Caco-2 (cell line): ENCODE measurements around the gene FBF1. TPM values are rescaled to one million over a fixed set of nuclear protein-coding genes. Genes with fewer than 3 reads are reported as not detected.

Experiments used
- BruUV-seq: library from RNA; stranded (reverse); fragments of 400-500 nt; replicated peaks from 2 replicates; lab custom pipeline; 2021; lab: Mats Ljungman, UMichigan
- CTCF ChIA-PET: fragments of 300-600 bp; sonication (Branson Sonifier 250); formaldehyde crosslinking; loops from one replicate; lab custom pipeline; 2022; ENCODE audit warnings: antibody characterized with exemption; lab: Charles Lee
- POLR2A ChIA-PET: fragments of 300-600 bp; sonication (Branson Sonifier 250); formaldehyde crosslinking; loops from one replicate; lab custom pipeline; 2022; ENCODE audit warnings: antibody characterized with exemption; lab: Charles Lee
- DNase-seq, 2 experiments: peaks; one replicate each; pipeline versions ENCODE4 v3.0.0 to v3.0.0-alpha.2; 2020 to 2022
- H3K27me3 ChIP-seq: replicated peaks from 2 replicates; pipeline ENCODE4 v1.6.0; 2011; ENCODE audit warnings: low read length; ENCODE audit not compliant: control insufficient read depth, insufficient read depth
- H3K36me3 ChIP-seq: 2 replicates; pipeline ENCODE4 v1.5.1; 2011; ENCODE audit warnings: low read length; ENCODE audit not compliant: control insufficient read depth, insufficient read depth
- H3K4me1 ChIP-seq: fragments of 250-450 bp; sonication (Bioruptor Pico); 2 replicates; pipeline ENCODE4 v1.5.1; 2020; ENCODE audit warnings: mild to moderate bottlenecking
- H3K4me3 ChIP-seq: 2 replicates; pipeline ENCODE4 v1.5.1; 2011; ENCODE audit warnings: low read depth, mild to moderate bottlenecking, control low read depth, low read length
- H3K9me3 ChIP-seq: fragments of 250-450 bp; sonication (Bioruptor Pico); 2 replicates; pipeline ENCODE4 v1.5.1; 2020; ENCODE audit warnings: mild to moderate bottlenecking, moderate library complexity
- H3K27ac Mint-ChIP-seq: one replicate; pipeline ENCODE4 v1.8.0; 2022; ENCODE audit warnings: mixed read lengths; ENCODE audit not compliant: unreplicated experiment
- H3K27me3 Mint-ChIP-seq: one replicate; pipeline ENCODE4 v1.8.0; 2022; ENCODE audit warnings: mixed read lengths; ENCODE audit not compliant: insufficient read depth, unreplicated experiment
- H3K36me3 Mint-ChIP-seq: one replicate; pipeline ENCODE4 v1.8.0; 2022; ENCODE audit warnings: mild to moderate bottlenecking, mixed read lengths; ENCODE audit not compliant: insufficient read depth, unreplicated experiment
- H3K4me1 Mint-ChIP-seq: one replicate; pipeline ENCODE4 v1.8.0; 2022; ENCODE audit warnings: low read depth, mixed read lengths; ENCODE audit not compliant: unreplicated experiment
- H3K4me3 Mint-ChIP-seq: one replicate; pipeline ENCODE4 v1.8.0; 2022; ENCODE audit warnings: mild to moderate bottlenecking, moderate library complexity, mixed read lengths; ENCODE audit not compliant: unreplicated experiment
- H3K9me3 Mint-ChIP-seq: one replicate; pipeline ENCODE4 v1.8.0; 2022; ENCODE audit warnings: mixed read lengths; ENCODE audit not compliant: unreplicated experiment
- CTCF ChIP-seq, 2 experiments: fragments of 200-600 bp in 1 of 2; IDR thresholded peaks; 1 replicate in 1 of 2; 2 replicates in 1 of 2; pipeline versions ENCODE4 v1.5.1 to v1.8.0; 2011 to 2022; ENCODE audit warnings: antibody characterized with exemption in 1 of 2, control low read depth in 1 of 2, inconsistent platforms in 1 of 2, low read depth in 1 of 2, low read length in 1 of 2, mild to moderate bottlenecking in 1 of 2, moderate library complexity in 1 of 2; ENCODE audit not compliant: insufficient read depth in 1 of 2, severe bottlenecking in 1 of 2, unreplicated experiment in 1 of 2
- intact Hi-C: fragments of 100-400 bp; cut with micrococcal nuclease; formaldehyde crosslinking; loops from one replicate; pipeline ENCODE4 v1.10.0; 2022; ENCODE audit not compliant: unreplicated experiment
- total RNA-seq: library from RNA; stranded (reverse); gene quantifications from 2 replicates; pipeline ENCODE4 v1.2.3, GENCODE V29; 2022

FBF1 gene
- total RNA-seq, 1 experiment from 2014 or later: 14.1 TPM

DNA sequence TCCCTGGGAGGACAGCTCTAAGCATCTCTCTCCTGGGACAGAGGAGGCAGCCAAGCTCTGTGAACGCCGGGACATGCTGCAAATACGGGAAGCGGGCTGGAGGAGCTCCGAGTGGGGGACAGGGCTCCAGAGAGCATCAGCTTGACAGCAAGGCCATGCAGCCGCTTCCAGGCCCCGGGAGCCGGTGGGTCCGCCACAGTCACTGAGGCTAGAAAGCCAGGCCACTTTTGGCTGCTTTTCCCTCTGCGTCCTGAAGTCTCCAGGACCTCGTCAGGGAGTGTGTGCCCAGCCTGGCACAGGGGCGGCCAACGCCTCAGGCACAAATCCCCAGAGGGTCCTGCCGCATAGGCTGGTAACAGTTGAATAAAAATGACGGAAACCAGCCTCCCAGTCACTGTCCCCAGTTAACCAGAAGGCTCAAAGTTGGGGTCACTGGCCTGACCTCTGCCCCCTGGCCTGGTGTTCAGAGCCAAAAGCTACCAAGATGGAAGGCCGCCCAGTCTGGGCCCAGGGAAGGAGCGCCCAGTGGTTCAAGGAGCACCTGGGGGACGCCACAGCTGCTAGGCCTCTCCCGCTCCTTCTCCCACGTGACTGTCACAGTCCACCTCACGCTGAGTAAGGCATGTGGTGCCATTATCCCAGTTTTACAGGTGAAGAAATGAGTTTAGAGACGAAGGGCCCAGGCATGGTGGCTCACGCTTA lies 40.9 kb downstream of the FBF1 start:
- Mint-ChIP-seq H3K36me3 (peaks cover 76% of the 10 kb centered on the region), H3K9me3 (no peaks in the 10 kb centered on the region), H3K4me3 (no peak overlapping the region), H3K27ac (no peak overlapping the region), H3K4me1 (peaks cover 9% of the 10 kb centered on the region), H3K27me3 (no peaks in the 10 kb centered on the region)
- POLR2A ChIA-PET: no interaction called here
- intact Hi-C loops: loop anchor here (5.0 kb wide), 1 partner anchor 118 kb away; the partner anchor contains the start of gene UNK
- Histone ChIP-seq H3K27me3 (no peaks in the 10 kb centered on the region), H3K9me3 (no peaks in the 10 kb centered on the region), H3K4me3 (no peak overlapping the region), H3K4me1 (peaks cover 19% of the 10 kb centered on the region), H3K36me3 (peaks cover 4% of the 10 kb centered on the region; the same call in 1 of the 2 replicates)
- BruUV-seq: no TSS peak
- CTCF ChIA-PET: interaction anchor here (0.6 kb wide), 1 partner anchor 437 kb away, joined by 3 read pairs; no protein-coding TSS in a partner anchor
- DNase-seq: no peak
- TF ChIP-seq CTCF (IDR thresholded peaks at IDR 0.05; ENCODE audit: insufficient read depth in 1 of 2, low read depth in 1 of 2, low read length in 1 of 2, severe bottlenecking in 1 of 2, unreplicated experiment in 1 of 2): no peak

- peaks cover 4% of the 10 kb centered on the region; the same call in 1 of the 2 replicates for H3K36me3 ChIP-seq
- H3K27me3 Mint-ChIP-seq: no peaks in the 10 kb centered on the region
- H3K9me3 Mint-ChIP-seq: no peaks in the 10 kb centered on the region
- ChIA-PET CTCF (no interaction called here), POLR2A (no interaction called here)
- H3K4me3 Mint-ChIP-seq: no peak overlapping the region
- no peak overlapping the region for H3K27ac Mint-ChIP-seq
- peaks cover 73% of the 10 kb centered on the region for H3K36me3 Mint-ChIP-seq
- H3K4me1 Mint-ChIP-seq: peaks cover 12% of the 10 kb centered on the region
- H3K27me3 ChIP-seq: no peaks in the 10 kb centered on the region
- H3K4me3 ChIP-seq: no peak overlapping the region
- no peak for TF ChIP-seq CTCF (IDR thresholded peaks at IDR 0.05; ENCODE audit: insufficient read depth in 1 of 2, low read depth in 1 of 2, low read length in 1 of 2, severe bottlenecking in 1 of 2, unreplicated experiment in 1 of 2)
- BruUV-seq: no TSS peak
- no peak for DNase-seq
- no peaks in the 10 kb centered on the region for H3K9me3 ChIP-seq
- intact Hi-C loops: loop anchor here (5.0 kb wide), 1 partner anchor 117 kb away; the partner anchor contains the start of gene UNK
- peaks cover 19% of the 10 kb centered on the region for H3K4me1 ChIP-seq
These were observed 41.5 kb downstream of the FBF1 start for GRCh38 chr17:75899353-75899752.

DNA sequence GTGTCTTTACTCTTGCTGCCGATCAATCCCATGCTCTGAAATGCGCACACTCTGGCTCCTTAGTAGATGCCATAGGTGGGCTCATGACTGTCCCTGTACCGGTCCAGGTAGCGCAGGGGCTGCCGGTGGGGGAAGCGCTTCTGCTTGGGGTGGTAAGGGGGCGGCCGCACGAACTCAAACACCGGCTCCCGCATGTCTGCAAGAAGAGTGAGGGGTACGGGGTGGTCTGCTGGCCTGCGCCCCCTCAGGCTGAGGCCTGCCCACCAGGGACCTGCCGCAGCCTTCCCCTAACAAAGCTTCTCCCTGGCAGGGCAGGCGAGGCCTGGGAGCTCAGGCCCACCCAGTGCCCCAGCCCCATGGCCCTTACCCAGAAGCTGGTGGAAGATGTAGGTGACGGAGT lies 42.1 kb downstream of the FBF1 start:
- intact Hi-C loops: loop anchor here (5.0 kb wide), 1 partner anchor 116 kb away; the partner anchor contains the start of gene UNK
- no TSS peak for BruUV-seq
- no peaks in the 10 kb centered on the region for H3K9me3 ChIP-seq

More for the DNA sequence above, 42.1 kb downstream of the FBF1 start:
- no peak overlapping the region for H3K27ac Mint-ChIP-seq
- Histone ChIP-seq H3K4me1 (peaks cover 17% of the 10 kb centered on the region), H3K4me3 (no peak overlapping the region), H3K36me3 (peaks cover 4% of the 10 kb centered on the region; the same call in 1 of the 2 replicates), H3K27me3 (no peaks in the 10 kb centered on the region)
- H3K36me3 Mint-ChIP-seq: peaks cover 70% of the 10 kb centered on the region
- H3K27me3 Mint-ChIP-seq: no peaks in the 10 kb centered on the region
- TF ChIP-seq CTCF (IDR thresholded peaks at IDR 0.05; ENCODE audit: insufficient read depth in 1 of 2, low read depth in 1 of 2, low read length in 1 of 2, severe bottlenecking in 1 of 2, unreplicated experiment in 1 of 2): no peak
- peaks cover 17% of the 10 kb centered on the region for H3K4me1 Mint-ChIP-seq
- no peaks in the 10 kb centered on the region for H3K9me3 Mint-ChIP-seq
- H3K4me3 Mint-ChIP-seq: no peak overlapping the region
- DNase-seq: no peak
- ChIA-PET POLR2A (interaction anchor here (1.3 kb wide), 1 partner anchor 44 kb away, joined by 5 read pairs; the partner anchor contains the start of gene WBP2), CTCF (no interaction called here)
